ENCODE results near the gene LILRA1. TPM values are rescaled to one million over a fixed set of nuclear protein-coding genes. Genes with fewer than 3 reads are reported as not detected.
"Not testable (repeated sequence)": the region's sequence is repeated elsewhere in the genome, so short reads cannot be mapped to it uniquely, and the experiment has no call there.

The LILRA1 gene
- total RNA-seq, 1 donor from 2014 or later, result 0.50 TPM

GRCh38 chr19:54616821-54617560 lies 23.6 kb downstream of the LILRA1 start:
- ATAC-seq (no peak), DNase-seq (no peak)
- intact Hi-C loops (cut with micrococcal nuclease), result no loop called here

DNA sequence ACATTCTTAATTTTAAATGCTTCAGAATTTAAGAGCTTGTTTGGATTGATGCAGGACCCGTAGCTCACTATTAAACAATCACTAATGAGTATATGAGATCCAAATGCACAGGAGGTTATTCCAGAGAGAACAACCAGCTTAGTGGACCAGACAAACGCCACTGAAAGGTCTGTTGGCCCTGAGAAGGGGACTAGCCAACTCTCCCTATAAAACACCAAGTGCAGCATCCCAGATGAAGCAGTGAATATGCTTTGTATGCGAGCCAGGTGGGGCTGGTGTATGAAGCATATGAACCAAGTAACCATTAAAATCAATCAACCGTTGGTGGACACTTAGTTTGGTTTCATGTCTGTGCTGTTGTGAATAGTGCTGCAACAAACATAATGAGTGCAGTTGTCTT lies 27.0 kb downstream of the LILRA1 start:
- intact Hi-C loops (cut with micrococcal nuclease), result no loop called here
- DNase-seq, result no peak
- no peak for ATAC-seq

DNA sequence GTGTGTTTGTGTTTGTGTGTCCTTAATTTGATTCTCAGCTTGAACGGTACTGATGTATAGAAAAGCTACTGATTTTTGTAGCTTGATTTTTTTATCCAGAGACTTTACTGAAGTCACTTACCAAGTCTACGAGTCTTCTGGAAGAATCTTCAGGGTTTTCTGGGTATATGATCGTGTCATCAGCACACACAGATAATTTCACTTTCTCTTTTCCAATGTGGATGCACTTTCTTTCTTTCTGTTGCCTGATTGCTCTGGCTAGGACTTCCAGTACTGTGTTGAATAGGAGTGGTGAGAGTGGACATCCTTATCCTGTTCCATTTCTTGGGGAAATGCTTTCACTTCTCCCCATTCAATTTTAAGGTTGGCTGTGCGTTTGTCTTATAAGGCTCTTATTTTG lies 29.0 kb downstream of the LILRA1 start:
- ATAC-seq (no peak), DNase-seq (no peak)
- intact Hi-C loops (cut with micrococcal nuclease), result no loop called here

DNA sequence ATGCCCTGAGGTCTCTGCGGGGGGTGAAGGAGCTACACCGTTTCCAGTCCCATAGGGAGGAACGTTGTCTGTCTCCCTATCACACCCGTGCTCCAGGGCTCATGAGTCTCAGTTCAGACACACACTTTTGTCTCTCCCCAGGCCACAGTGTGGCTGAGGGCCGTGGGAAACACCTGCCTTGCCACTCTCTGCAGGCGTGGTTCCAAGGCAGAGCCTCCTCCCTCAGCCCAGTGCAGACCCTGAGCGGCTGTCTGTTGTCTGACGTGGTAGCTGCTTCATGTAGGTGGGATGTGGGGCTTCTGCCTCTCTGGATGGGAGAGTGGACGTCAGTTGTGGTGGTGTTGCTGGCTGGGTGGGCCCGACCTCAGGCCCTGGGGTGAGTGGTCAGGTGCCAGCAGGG lies 30.8 kb downstream of the LILRA1 start:
- DNase-seq; ATAC-seq; intact Hi-C loops (cut with micrococcal nuclease): not testable (repeated sequence)

- DNase-seq; intact Hi-C loops (cut with micrococcal nuclease); ATAC-seq: not testable (repeated sequence)
Observed at GRCh38 chr19:54624934-54625730, 31.7 kb downstream of the LILRA1 start.

- ATAC-seq, result no peak
- intact Hi-C loops (cut with micrococcal nuclease), result no loop called here
Observed at GRCh38 chr19:54626757-54627156, 33.3 kb downstream of the LILRA1 start.

GRCh38 chr19:54627912-54628311 lies 34.5 kb downstream of the LILRA1 start:
- intact Hi-C loops (cut with micrococcal nuclease); ATAC-seq: not testable (repeated sequence)

More at GRCh38 chr19:54626757-54627156, 33.3 kb downstream of the LILRA1 start:
- DNase-seq, result no peak

DNA sequence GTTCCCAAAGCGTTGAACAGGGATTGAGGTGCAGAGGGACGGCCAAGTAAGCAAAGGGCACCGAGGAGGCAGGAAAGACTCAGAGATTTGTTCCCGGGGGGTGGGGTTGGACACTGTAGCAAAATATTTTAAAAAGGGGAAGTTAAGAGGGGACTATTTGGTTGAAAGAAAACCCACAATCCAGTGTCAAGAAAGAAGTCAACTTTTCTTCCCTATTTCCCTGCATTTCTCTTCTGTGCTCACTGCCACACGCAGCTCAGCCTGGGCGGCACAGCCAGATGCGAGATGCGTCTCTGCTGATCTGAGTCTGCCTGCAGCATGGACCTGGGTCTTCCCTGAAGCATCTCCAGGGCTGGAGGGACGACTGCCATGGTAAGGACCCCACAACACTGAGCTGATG lies 36.8 kb downstream of the LILRA1 start, which contains the start of gene LILRB1:
TSS of gene LILRB1 (plus strand) at position 223 of the 400 bp plus-strand sequence. CDS start 590 bp downstream, outside the sequence.
- ATAC-seq, result peak; percentile 41
- intact Hi-C loops (cut with micrococcal nuclease), result not testable (repeated sequence)

More at GRCh38 chr19:54627912-54628311, 34.5 kb downstream of the LILRA1 start:
- DNase-seq, result not testable (repeated sequence)

GRCh38 chr19:54630782-54631181 lies 37.4 kb downstream of the LILRA1 start:
- peak; percentile 17 for ATAC-seq
- intact Hi-C loops (cut with micrococcal nuclease), result no loop called here
- DNase-seq, result no peak

More for the DNA sequence above, 36.8 kb downstream of the LILRA1 start, which contains the start of gene LILRB1:
- not testable (repeated sequence) for DNase-seq

DNA sequence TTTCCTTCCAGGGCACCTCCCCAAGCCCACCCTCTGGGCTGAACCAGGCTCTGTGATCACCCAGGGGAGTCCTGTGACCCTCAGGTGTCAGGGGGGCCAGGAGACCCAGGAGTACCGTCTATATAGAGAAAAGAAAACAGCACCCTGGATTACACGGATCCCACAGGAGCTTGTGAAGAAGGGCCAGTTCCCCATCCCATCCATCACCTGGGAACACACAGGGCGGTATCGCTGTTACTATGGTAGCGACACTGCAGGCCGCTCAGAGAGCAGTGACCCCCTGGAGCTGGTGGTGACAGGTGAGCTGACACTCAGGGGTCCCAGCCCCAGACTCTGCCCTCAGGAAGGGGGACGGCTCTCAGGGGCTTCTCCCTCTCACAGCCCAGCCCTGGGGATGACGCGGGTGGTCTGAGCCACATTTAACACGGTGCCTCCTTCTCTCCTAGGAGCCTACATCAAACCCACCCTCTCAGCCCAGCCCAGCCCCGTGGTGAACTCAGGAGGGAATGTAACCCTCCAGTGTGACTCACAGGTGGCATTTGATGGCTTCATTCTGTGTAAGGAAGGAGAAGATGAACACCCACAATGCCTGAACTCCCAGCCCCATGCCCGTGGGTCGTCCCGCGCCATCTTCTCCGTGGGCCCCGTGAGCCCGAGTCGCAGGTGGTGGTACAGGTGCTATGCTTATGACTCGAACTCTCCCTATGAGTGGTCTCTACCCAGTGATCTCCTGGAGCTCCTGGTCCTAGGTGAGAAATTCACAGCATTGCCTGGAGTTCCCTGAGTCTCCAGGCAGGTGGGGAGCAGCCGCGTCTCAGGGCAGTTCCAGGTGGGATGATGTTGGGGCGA lies 38.3 kb downstream of the LILRA1 start:
- intact Hi-C loops (cut with micrococcal nuclease); ATAC-seq; DNase-seq: not testable (repeated sequence)

- DNase-seq; intact Hi-C loops (cut with micrococcal nuclease); ATAC-seq: not testable (repeated sequence)
Observed at GRCh38 chr19:54632517-54632916, 39.1 kb downstream of the LILRA1 start.

- ATAC-seq (no peak), DNase-seq (no peak)
- intact Hi-C loops (cut with micrococcal nuclease), result no loop called here
Observed at GRCh38 chr19:54633401-54633800, 40.0 kb downstream of the LILRA1 start.

DNA sequence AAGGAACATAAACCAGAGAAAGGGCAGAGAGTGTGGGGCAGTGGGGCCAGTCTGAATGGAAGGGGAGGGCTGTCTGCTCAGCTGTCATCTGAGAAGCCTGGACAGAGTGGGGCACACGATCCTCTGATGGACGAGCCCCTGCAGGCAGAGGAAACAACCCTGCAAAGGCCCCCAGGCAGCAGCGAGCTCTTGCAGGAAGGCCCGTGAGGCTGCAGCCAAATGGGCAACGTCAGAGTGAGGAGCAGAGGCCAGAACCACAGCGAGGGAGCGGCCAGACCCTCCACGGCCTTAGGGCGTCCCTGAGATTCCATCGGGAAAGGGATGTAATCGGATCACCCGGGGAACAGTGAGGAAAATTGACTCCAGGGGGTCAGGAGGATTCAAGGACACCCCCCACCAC lies 42.6 kb downstream of the LILRA1 start:
- intact Hi-C loops (cut with micrococcal nuclease); ATAC-seq; DNase-seq: not testable (repeated sequence)

- ATAC-seq (no peak), DNase-seq (no peak)
- intact Hi-C loops (cut with micrococcal nuclease), result no loop called here
Observed at GRCh38 chr19:54638683-54639082, 45.3 kb downstream of the LILRA1 start.

DNA sequence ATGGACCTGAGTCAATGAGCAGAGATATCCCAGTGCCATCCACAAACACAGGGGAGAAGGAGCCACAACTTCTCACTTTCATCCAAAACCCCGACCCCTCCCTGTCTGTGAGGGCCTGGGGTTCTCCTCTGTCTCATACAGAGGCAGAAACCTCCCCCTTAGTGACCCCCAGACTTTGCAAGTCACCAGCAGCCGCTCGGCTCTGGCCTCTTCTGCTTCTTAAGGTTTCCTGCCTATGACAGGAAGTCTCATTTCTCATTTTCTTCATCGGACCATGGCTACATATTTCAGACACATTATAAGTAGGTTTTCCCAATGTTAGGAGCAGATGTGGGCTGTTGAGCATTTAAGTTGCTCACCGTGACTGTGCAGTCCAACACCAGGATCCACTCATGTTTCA lies 49.5 kb downstream of the LILRA1 start:
- DNase-seq; intact Hi-C loops (cut with micrococcal nuclease): not testable (repeated sequence)
- peak; percentile 29 for ATAC-seq

DNA sequence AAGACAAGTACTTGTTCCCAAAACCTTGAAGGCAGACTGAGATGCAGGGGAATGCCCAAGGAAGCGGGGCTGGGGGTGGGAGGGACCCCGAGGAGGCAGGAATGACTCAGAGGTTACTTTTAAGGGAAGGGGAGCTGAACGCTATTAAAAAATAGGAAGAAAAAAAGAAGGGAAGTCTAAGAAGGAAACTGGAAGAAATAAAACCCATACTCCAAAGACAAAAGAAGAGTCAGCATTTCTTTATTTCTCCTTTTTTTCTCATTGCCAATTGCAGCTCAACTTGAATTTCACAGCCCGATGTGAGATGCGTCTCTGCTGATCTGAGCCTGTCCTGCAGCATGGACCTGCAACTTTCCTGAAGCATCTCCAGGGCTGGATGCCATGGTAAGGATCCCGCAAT lies 50.2 kb downstream of the LILRA1 start:
- intact Hi-C loops (cut with micrococcal nuclease); DNase-seq: not testable (repeated sequence)
- ATAC-seq, result peak; percentile 71

DNA sequence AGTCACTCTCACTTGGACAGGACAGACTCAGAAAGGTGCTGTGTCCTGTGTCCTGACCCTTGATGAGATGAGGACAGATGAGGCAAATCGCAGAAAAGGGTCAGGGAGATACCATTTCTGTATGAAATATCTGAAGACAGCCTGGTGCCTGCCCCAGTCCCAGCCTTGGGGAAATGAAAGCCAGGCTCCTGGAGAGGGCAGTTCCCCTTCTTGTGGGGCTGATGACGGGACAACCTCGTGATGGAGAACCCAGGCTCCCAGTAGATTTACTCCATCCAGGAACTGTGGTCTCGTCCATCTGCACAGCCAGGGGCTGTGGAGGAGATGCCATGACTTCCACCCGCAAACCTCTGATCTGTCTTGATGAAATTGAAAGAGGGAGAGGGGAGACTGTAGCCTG lies 50.6 kb downstream of the LILRA1 start:
- DNase-seq, result no peak

GRCh38 chr19:54646331-54646841 lies 53.0 kb downstream of the LILRA1 start:
- intact Hi-C loops (cut with micrococcal nuclease), result no loop called here
- ATAC-seq (no peak), DNase-seq (no peak)

More for the DNA sequence above, 50.6 kb downstream of the LILRA1 start:
- intact Hi-C loops (cut with micrococcal nuclease), result no loop called here
- peak; percentile 83 for ATAC-seq

DNA sequence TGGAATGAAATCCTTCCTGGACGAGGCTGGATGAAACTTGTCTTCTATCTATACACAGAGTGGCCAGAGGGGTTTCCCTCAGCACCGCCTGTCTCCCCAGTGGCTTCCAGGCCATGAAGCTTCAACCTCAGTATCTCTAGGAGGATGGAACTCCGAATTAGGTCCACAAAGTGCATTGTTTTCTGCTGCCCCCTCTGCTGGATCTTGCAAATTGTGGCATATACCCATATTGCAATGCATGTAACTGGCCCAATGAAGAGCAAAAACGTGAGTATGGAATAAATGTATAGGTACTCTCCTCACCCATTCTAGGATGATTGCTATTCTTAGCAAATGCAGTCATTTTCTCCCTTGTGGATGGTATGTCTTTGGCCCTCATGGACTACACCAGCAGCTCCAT lies 54.7 kb downstream of the LILRA1 start:
- ATAC-seq, result no peak
- intact Hi-C loops (cut with micrococcal nuclease), result no loop called here
- DNase-seq, result no peak
